ENCODE data around the gene ZNF526. TPM values are rescaled to one million over a fixed set of nuclear protein-coding genes. Genes with fewer than 3 reads are reported as not detected.

The ZNF526 gene
- total RNA-seq, 1 experiment from 2014 or later = 21.3 TPM

DNA sequence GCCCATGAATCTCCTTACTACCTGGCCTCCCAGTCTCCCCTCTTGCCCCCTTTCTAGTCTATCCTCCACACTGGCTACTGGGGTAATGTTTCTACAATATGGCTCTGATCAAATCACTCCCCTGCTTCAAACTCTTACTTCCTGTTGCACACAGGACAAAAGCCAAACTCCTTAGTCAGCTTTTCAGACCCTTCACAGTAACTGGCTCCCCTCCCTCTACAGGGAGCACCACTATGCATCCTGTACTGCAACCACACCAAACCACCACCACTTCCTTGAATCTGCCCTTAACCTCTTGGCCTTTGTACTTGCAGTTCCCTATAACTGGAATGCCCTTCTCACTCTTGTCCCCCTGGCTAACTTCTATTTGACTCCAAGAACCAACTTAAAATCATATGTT, 34.8 kb upstream of the ZNF526 start:
- ChIA-PET CTCF (no interaction called here), POLR2A (ENCODE audit: low non-redundant PET) (no interaction called here)
- Histone ChIP-seq H3K36me3 (ENCODE audit: insufficient read depth, low read length, poor library complexity, severe bottlenecking) (no peaks in the 10 kb centered on the region), H3K27ac (ENCODE audit: low read depth, low read length, poor library complexity, severe bottlenecking) (no peak overlapping the region), H3K4me1 (ENCODE audit: insufficient read depth, low read length, poor library complexity, severe bottlenecking) (no peaks in the 10 kb centered on the region), H3K9me3 (ENCODE audit: low read depth, low read length, poor library complexity, severe bottlenecking) (no peaks in the 10 kb centered on the region), H3K4me3 (ENCODE audit: low read depth, low read length, poor library complexity, severe bottlenecking) (no peak overlapping the region), H3K27me3 (replicated peaks; ENCODE audit: insufficient read depth, low read depth, low read length, poor library complexity) (no peaks in the 10 kb centered on the region)
- no peak for DNase-seq (ENCODE audit: low spot score)
- intact Hi-C loops (cut with micrococcal nuclease; ENCODE audit: unreplicated experiment) = no loop called here
- BruUV-seq (replicated peaks) = no TSS peak
- no peak for TF ChIP-seq EZH2 (IDR thresholded peaks at IDR 0.05; ENCODE audit: borderline replicate concordance, low read depth, low read length, poor library complexity, severe bottlenecking)
- TF ChIP-seq, protein P1, sequence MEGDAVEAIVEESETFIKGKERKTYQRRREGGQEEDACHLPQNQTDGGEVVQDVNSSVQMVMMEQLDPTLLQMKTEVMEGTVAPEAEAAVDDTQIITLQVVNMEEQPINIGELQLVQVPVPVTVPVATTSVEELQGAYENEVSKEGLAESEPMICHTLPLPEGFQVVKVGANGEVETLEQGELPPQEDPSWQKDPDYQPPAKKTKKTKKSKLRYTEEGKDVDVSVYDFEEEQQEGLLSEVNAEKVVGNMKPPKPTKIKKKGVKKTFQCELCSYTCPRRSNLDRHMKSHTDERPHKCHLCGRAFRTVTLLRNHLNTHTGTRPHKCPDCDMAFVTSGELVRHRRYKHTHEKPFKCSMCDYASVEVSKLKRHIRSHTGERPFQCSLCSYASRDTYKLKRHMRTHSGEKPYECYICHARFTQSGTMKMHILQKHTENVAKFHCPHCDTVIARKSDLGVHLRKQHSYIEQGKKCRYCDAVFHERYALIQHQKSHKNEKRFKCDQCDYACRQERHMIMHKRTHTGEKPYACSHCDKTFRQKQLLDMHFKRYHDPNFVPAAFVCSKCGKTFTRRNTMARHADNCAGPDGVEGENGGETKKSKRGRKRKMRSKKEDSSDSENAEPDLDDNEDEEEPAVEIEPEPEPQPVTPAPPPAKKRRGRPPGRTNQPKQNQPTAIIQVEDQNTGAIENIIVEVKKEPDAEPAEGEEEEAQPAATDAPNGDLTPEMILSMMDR (conservative IDR thresholded peaks at IDR 0.05; ENCODE audit: low read depth, low read length) = no peak

GRCh38 chr19:42188665-42189064, 31.4 kb upstream of the ZNF526 start:
- ChIA-PET POLR2A (ENCODE audit: low non-redundant PET) (no interaction called here), CTCF (no interaction called here)
- BruUV-seq (replicated peaks) = no TSS peak

DNA sequence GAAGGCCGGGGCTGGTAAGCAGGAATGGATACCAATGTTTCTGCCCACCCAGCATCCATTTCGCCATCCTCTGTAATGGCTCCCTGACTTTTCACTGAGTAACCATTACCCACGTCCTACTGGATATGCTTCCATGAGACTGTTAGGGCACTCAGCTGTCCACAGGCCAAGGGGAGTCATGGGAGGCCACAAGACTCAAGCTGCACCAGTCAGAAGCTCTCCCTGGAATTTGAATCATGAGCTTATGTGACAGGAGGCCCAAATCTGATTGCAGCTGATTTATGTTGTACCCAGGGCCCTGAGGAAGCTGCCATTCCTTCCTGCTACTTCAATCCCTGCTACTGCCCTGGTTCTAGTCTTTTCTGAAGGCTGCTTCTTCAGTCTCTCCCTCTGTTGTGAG, 31.0 kb upstream of the ZNF526 start:
- POLR2A ChIA-PET (ENCODE audit: low non-redundant PET) = no interaction called here

More at GRCh38 chr19:42188665-42189064, 31.4 kb upstream of the ZNF526 start:
- no peaks in the 10 kb centered on the region for H3K9me3 ChIP-seq (ENCODE audit: low read depth, low read length, poor library complexity, severe bottlenecking)
- H3K4me3 ChIP-seq (ENCODE audit: low read depth, low read length, poor library complexity, severe bottlenecking) = no peak overlapping the region
- TF ChIP-seq, protein P1 (conservative IDR thresholded peaks at IDR 0.05; ENCODE audit: low read depth, low read length) = no peak
- TF ChIP-seq EZH2 (IDR thresholded peaks at IDR 0.05; ENCODE audit: borderline replicate concordance, low read depth, low read length, poor library complexity, severe bottlenecking) = no peak
- intact Hi-C loops (cut with micrococcal nuclease; ENCODE audit: unreplicated experiment) = no loop called here
- no peaks in the 10 kb centered on the region for H3K36me3 ChIP-seq (ENCODE audit: insufficient read depth, low read length, poor library complexity, severe bottlenecking)
- no peaks in the 10 kb centered on the region for H3K4me1 ChIP-seq (ENCODE audit: insufficient read depth, low read length, poor library complexity, severe bottlenecking)
- no peak overlapping the region for H3K27ac ChIP-seq (ENCODE audit: low read depth, low read length, poor library complexity, severe bottlenecking)
- H3K27me3 ChIP-seq (replicated peaks; ENCODE audit: insufficient read depth, low read depth, low read length, poor library complexity) = no peaks in the 10 kb centered on the region
- DNase-seq (ENCODE audit: low spot score) = no peak

More for the DNA sequence above, 31.0 kb upstream of the ZNF526 start:
- Histone ChIP-seq H3K27ac (ENCODE audit: low read depth, low read length, poor library complexity, severe bottlenecking) (no peak overlapping the region), H3K27me3 (replicated peaks; ENCODE audit: insufficient read depth, low read depth, low read length, poor library complexity) (no peaks in the 10 kb centered on the region), H3K36me3 (ENCODE audit: insufficient read depth, low read length, poor library complexity, severe bottlenecking) (no peaks in the 10 kb centered on the region), H3K9me3 (ENCODE audit: low read depth, low read length, poor library complexity, severe bottlenecking) (no peaks in the 10 kb centered on the region), H3K4me3 (ENCODE audit: low read depth, low read length, poor library complexity, severe bottlenecking) (no peak overlapping the region), H3K4me1 (ENCODE audit: insufficient read depth, low read length, poor library complexity, severe bottlenecking) (no peaks in the 10 kb centered on the region)
- intact Hi-C loops (cut with micrococcal nuclease; ENCODE audit: unreplicated experiment) = no loop called here
- no TSS peak for BruUV-seq (replicated peaks)
- CTCF ChIA-PET = no interaction called here
- DNase-seq (ENCODE audit: low spot score) = no peak
- TF ChIP-seq EZH2 (IDR thresholded peaks at IDR 0.05; ENCODE audit: borderline replicate concordance, low read depth, low read length, poor library complexity, severe bottlenecking) = no peak
- TF ChIP-seq, protein P1 (conservative IDR thresholded peaks at IDR 0.05; ENCODE audit: low read depth, low read length) = no peak

Data from A673 (cell line).